Measurements from ENCODE around the gene VEPH1. TPM values are rescaled to one million over a fixed set of nuclear protein-coding genes. Genes with fewer than 3 reads are reported as not detected.

Gene VEPH1
- total and polyA plus RNA-seq, 9 of the 15 experiments (the other 6 are each of a cell fraction or from before 2014, with no cell fraction given) = 4.5 to 15.6 (median 5.8) TPM

- TF ChIP-seq MCM5 (IDR thresholded peaks at IDR 0.05; ENCODE audit: low read depth) (no peak), SUPT5H (IDR thresholded peaks at IDR 0.05) (no peak), ZNF592 (IDR thresholded peaks at IDR 0.05) (no peak), THRA (IDR thresholded peaks at IDR 0.05) (no peak)
Observed at GRCh38 chr3:157257101-157257500, 246.1 kb downstream of the VEPH1 start (continued).

- ATAC-seq (no peak), FAIRE-seq (no peak), DNase-seq (ENCODE audit: extremely low read depth in 1 of 4, low spot score in 3 of 4) (no peak)
- Histone ChIP-seq H3K27me3 (ENCODE audit: control insufficient read depth in 2 of 2, insufficient read depth in 2 of 2, low read length in 2 of 2) (no peaks in the 10 kb centered on the region; a peak in 1 of 5 replicates), H3K4me2 (ENCODE audit: insufficient read depth, low read length) (no peak overlapping the region), H2AFZ (ENCODE audit: low read depth, low read length) (no peak overlapping the region), H3K4me3 (no peak overlapping the region), H3K9me1 (ENCODE audit: control insufficient read depth, insufficient read depth, low read length) (no peaks in the 10 kb centered on the region), H3K4me1 (replicated peaks in 1 of 2; ENCODE audit: control insufficient read depth in 2 of 2, insufficient read depth in 2 of 2, low read length in 2 of 2) (no peaks in the 10 kb centered on the region), H3K79me2 (ENCODE audit: control insufficient read depth, insufficient read depth, low read length) (no peaks in the 10 kb centered on the region), H3K9ac (ENCODE audit: insufficient read depth in 1 of 2, low read depth in 2 of 2, low read length in 2 of 2) (no peak overlapping the region), H3K9me3 (replicated peaks; ENCODE audit: control insufficient read depth, insufficient read depth, low read depth, low read length) (no peaks in the 10 kb centered on the region), H3K36me3 (ENCODE audit: control insufficient read depth, insufficient read depth, low read length) (no peaks in the 10 kb centered on the region), H3K27ac (ENCODE audit: extremely low read depth, low read depth, low read length) (no peak overlapping the region), H4K20me1 (replicated peaks; ENCODE audit: control insufficient read depth, insufficient read depth, low read length) (no peaks in the 10 kb centered on the region)
- WGBS (ENCODE audit: insufficient coverage, low coverage, missing lambda C conversion rate) = 0% methylated on average over 1 of the region's 1 CpG
- intact Hi-C loops (cut with micrococcal nuclease) = no loop called here
- in situ Hi-C loops (cut with MboI) = no loop called here
- CTCF ChIA-PET (ENCODE audit: low intra/inter-chr PET ratio) = no interaction called here
- POLR2A ChIA-PET = interaction anchor here (0.7 to 1.6 kb wide), 2 partner anchors 10 to 119 kb away, joined by 3 to 5 read pairs; no protein-coding TSS in a partner anchor
- no TSS peak for BruUV-seq (replicated peaks)
- TF ChIP-seq CHAMP1 (IDR thresholded peaks at IDR 0.05) (no peak), KLF13 (tag; IDR thresholded peaks at IDR 0.05; ENCODE audit: borderline replicate concordance, low read depth) (no peak), SMARCE1 (IDR thresholded peaks at IDR 0.05) (no peak), ZNF184 (CRISPR knock-in tag; IDR thresholded peaks at IDR 0.05) (no peak), DMBX1 (CRISPR knock-in tag; IDR thresholded peaks at IDR 0.05; ENCODE audit: borderline replicate concordance) (no peak), POLR2B (IDR thresholded peaks at IDR 0.05; ENCODE audit: low read depth, partially characterized antibody) (no peak), NCOR1 (IDR thresholded peaks at IDR 0.05) (no peak), RUNX1 (IDR thresholded peaks at IDR 0.05; ENCODE audit: low read depth) (no peak), TFE3 (CRISPR knock-in tag; IDR thresholded peaks at IDR 0.05) (no peak)
Observed at GRCh38 chr3:157255797-157256196, 247.4 kb downstream of the VEPH1 start.
